SU-DHL-6 (cell line): ENCODE results near the gene PRKD2.

ENCODE experiments used
- CTCF ChIP-seq: fragments of 200-600 bp; sonication (generic); IDR thresholded peaks from one replicate; pipeline ENCODE4 v1.5.1; 2017; ENCODE audit warnings: antibody characterized with exemption, mild to moderate bottlenecking, low read length, moderate library complexity; ENCODE audit not compliant: insufficient read depth, poor library complexity, severe bottlenecking
- EZH2phosphoT487 ChIP-seq: fragments of 200-600 bp; sonication (generic), shearing (Covaris generic); conservative IDR thresholded peaks from 2 replicates; pipeline ENCODE4 v1.6.1; 2018; ENCODE audit warnings: mild to moderate bottlenecking, antibody characterized with exemption, low read length, moderate library complexity, mixed read lengths

- TF ChIP-seq CTCF (peak; percentile 14), EZH2phosphoT487 (no peak)
Observed at GRCh38 chr19:46715975-46716671, 791 bp downstream of the PRKD2 start.
